ENCODE data around the gene FGF12.
"Not testable (repeated sequence)": the region's sequence is repeated elsewhere in the genome, so short reads cannot be mapped to it uniquely, and the experiment has no call there.

Gene FGF12

GRCh38 chr3:192727032-192727847 is at the start of gene FGF12:
Gene FGF12, minus strand, starts transcription at chr3:192727541.
- in situ Hi-C loops (cut with HindIII; ENCODE audit: low sequenced_read_pairs) = no loop called here

GRCh38 chr3:192774341-192774740 is 47.0 kb upstream of the FGF12 start:
- in situ Hi-C loops (cut with HindIII; ENCODE audit: low sequenced_read_pairs) = not testable (repeated sequence)

GRCh38 chr3:192772240-192772894 is 45.0 kb upstream of the FGF12 start:
- in situ Hi-C loops (cut with HindIII; ENCODE audit: low sequenced_read_pairs) = no loop called here

- in situ Hi-C loops (cut with HindIII; ENCODE audit: low sequenced_read_pairs) = no loop called here
Measured at GRCh38 chr3:192758654-192759053, 31.3 kb upstream of the FGF12 start.

GRCh38 chr3:192751148-192751547 is 23.8 kb upstream of the FGF12 start:
- in situ Hi-C loops (cut with HindIII; ENCODE audit: low sequenced_read_pairs) = no loop called here

- in situ Hi-C loops (cut with HindIII; ENCODE audit: low sequenced_read_pairs) = no loop called here
Measured at GRCh38 chr3:192750201-192750600, 22.9 kb upstream of the FGF12 start.

GRCh38 chr3:192747746-192748145 is 20.4 kb upstream of the FGF12 start:
- in situ Hi-C loops (cut with HindIII; ENCODE audit: low sequenced_read_pairs) = no loop called here

- in situ Hi-C loops (cut with HindIII; ENCODE audit: low sequenced_read_pairs) = no loop called here
Measured at GRCh38 chr3:192747145-192747544, 19.8 kb upstream of the FGF12 start.

GRCh38 chr3:192745150-192745549 is 17.8 kb upstream of the FGF12 start:
- in situ Hi-C loops (cut with HindIII; ENCODE audit: low sequenced_read_pairs) = no loop called here

- in situ Hi-C loops (cut with HindIII; ENCODE audit: low sequenced_read_pairs) = not testable (repeated sequence)
Measured at GRCh38 chr3:192744604-192745003, 17.3 kb upstream of the FGF12 start.

- in situ Hi-C loops (cut with HindIII; ENCODE audit: low sequenced_read_pairs) = no loop called here
Measured at GRCh38 chr3:192737506-192737905, 10.2 kb upstream of the FGF12 start.

GRCh38 chr3:192731233-192731632 is 3.9 kb upstream of the FGF12 start:
- in situ Hi-C loops (cut with HindIII; ENCODE audit: low sequenced_read_pairs) = no loop called here

GRCh38 chr3:192726385-192726784 is 956 bp downstream of the FGF12 start:
- in situ Hi-C loops (cut with HindIII; ENCODE audit: low sequenced_read_pairs) = no loop called here

- in situ Hi-C loops (cut with HindIII; ENCODE audit: low sequenced_read_pairs) = no loop called here
Measured at GRCh38 chr3:192719964-192720363, 7.4 kb downstream of the FGF12 start.

- in situ Hi-C loops (cut with HindIII; ENCODE audit: low sequenced_read_pairs) = no loop called here
Measured at GRCh38 chr3:192718156-192718555, 9.2 kb downstream of the FGF12 start.

GRCh38 chr3:192715126-192715525 is 12.2 kb downstream of the FGF12 start:
- in situ Hi-C loops (cut with HindIII; ENCODE audit: low sequenced_read_pairs) = no loop called here

GRCh38 chr3:192711126-192711525 is 16.2 kb downstream of the FGF12 start:
- in situ Hi-C loops (cut with HindIII; ENCODE audit: low sequenced_read_pairs) = not testable (repeated sequence)

- in situ Hi-C loops (cut with HindIII; ENCODE audit: low sequenced_read_pairs) = no loop called here
Measured at GRCh38 chr3:192710366-192710765, 17.0 kb downstream of the FGF12 start.

- in situ Hi-C loops (cut with HindIII; ENCODE audit: low sequenced_read_pairs) = no loop called here
Measured at GRCh38 chr3:192706272-192706671, 21.1 kb downstream of the FGF12 start.

GRCh38 chr3:192700885-192701284 is 26.5 kb downstream of the FGF12 start:
- in situ Hi-C loops (cut with HindIII; ENCODE audit: low sequenced_read_pairs) = no loop called here

GRCh38 chr3:192696943-192697587 is 30.3 kb downstream of the FGF12 start:
- in situ Hi-C loops (cut with HindIII; ENCODE audit: low sequenced_read_pairs) = no loop called here
